ENCODE data around the gene TYMP.

The TYMP gene

DNA sequence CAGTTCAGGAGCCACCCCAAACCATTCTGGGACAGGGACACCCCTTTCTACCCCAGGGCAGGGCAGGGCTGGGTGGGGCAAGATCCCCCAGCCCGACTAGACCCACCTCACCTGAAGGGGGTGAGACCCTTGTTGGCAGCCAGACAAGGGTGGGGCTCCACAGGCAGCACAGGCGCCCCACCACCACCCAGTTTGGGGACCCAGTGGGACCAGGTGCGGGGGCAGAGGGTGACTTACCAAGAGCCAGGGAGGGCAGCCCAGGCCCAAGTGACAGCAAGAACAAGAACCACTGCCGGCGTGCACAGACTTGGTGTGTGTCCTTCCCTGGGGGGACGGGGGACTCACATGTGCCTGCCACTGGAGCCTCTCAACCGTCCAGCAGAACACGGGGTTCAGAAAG is 46.3 kb downstream of the TYMP start:
- Histone ChIP-seq H3K27ac (ENCODE audit: insufficient read depth in 1 of 2, low read depth in 1 of 2, low read length in 2 of 2, poor library complexity in 1 of 2, severe bottlenecking in 2 of 2) (no peak overlapping the region), H3K27me3 (replicated peaks in 2 of 5; ENCODE audit: control insufficient read depth in 4 of 5, insufficient read depth in 5 of 5, low read length in 4 of 5) (peaks cover 0 to 51% (median 22%) of the 10 kb centered on the region in 5 experiments), H3K36me3 (ENCODE audit: control insufficient read depth in 4 of 4, insufficient read depth in 4 of 4, low read length in 3 of 4) (no peaks in the 10 kb centered on the region), H3K4me1 (ENCODE audit: control extremely low read depth in 1 of 4, control insufficient read depth in 4 of 4, insufficient read depth in 4 of 4, low read length in 3 of 4) (peaks cover 0 to 23% (median 18%) of the 10 kb centered on the region in 4 experiments), H3K4me3 (ENCODE audit: control insufficient read depth in 1 of 7, extremely low read depth in 1 of 7, insufficient read depth in 4 of 7, low read depth in 2 of 7, low read length in 6 of 7) (no peak overlapping the region), H3K9me3 (ENCODE audit: control extremely low read depth in 1 of 5, control insufficient read depth in 4 of 5, insufficient read depth in 2 of 5, low read depth in 1 of 5, low read length in 4 of 5) (no peaks in the 10 kb centered on the region)
- 97% methylated on average over 8 of the region's 8 CpGs for WGBS (ENCODE audit: insufficient coverage)
- DNase-seq, result no peak
- POLR2A ChIA-PET, result no interaction called here
- CTCF ChIA-PET, result interaction anchor here (0.6 to 3.9 kb wide), 5 partner anchors 10 to 133 kb away, joined by 3 to 20 read pairs (median 3); no protein-coding TSS in a partner anchor

DNA sequence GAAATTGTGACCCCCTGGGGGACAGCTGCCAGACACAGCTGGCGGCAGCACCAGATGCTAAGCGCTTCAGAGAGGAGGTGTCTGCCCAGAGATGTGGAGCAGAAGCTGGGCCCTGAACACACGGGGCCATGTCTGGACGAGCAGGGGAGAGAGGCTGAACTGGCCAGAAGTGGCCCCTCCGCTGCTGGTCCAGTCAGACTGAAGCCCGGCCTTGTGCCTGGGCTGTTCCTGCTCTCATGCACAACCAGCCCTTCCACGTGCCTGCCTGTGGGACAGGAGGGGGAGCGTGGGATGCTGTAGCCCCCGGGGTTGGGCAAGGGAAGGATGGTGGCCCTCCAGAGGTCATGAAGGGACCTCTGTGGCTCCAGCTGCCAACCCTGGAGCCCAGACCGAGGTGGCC is 46.7 kb downstream of the TYMP start:
- Histone ChIP-seq H3K4me3 (ENCODE audit: control insufficient read depth in 1 of 7, extremely low read depth in 1 of 7, insufficient read depth in 4 of 7, low read depth in 2 of 7, low read length in 6 of 7) (no peak overlapping the region), H3K36me3 (ENCODE audit: control insufficient read depth in 4 of 4, insufficient read depth in 4 of 4, low read length in 3 of 4) (no peaks in the 10 kb centered on the region), H3K9me3 (ENCODE audit: control extremely low read depth in 1 of 5, control insufficient read depth in 4 of 5, insufficient read depth in 2 of 5, low read depth in 1 of 5, low read length in 4 of 5) (no peaks in the 10 kb centered on the region), H3K4me1 (ENCODE audit: control extremely low read depth in 1 of 4, control insufficient read depth in 4 of 4, insufficient read depth in 4 of 4, low read length in 3 of 4) (peaks cover 0 to 23% (median 18%) of the 10 kb centered on the region in 4 experiments), H3K27me3 (replicated peaks in 2 of 5; ENCODE audit: control insufficient read depth in 4 of 5, insufficient read depth in 5 of 5, low read length in 4 of 5) (peaks cover 0 to 53% (median 22%) of the 10 kb centered on the region in 5 experiments), H3K27ac (ENCODE audit: insufficient read depth in 1 of 2, low read depth in 1 of 2, low read length in 2 of 2, poor library complexity in 1 of 2, severe bottlenecking in 2 of 2) (no peak overlapping the region)
- CTCF ChIA-PET, result interaction anchor here (1.0 to 1.1 kb wide), 3 partner anchors 10 to 126 kb away, joined by 3 to 4 read pairs (median 3); no protein-coding TSS in a partner anchor
- DNase-seq, result no peak
- POLR2A ChIA-PET, result no interaction called here
- 95% methylated on average over 10 of the region's 10 CpGs for WGBS (ENCODE audit: insufficient coverage)

DNA sequence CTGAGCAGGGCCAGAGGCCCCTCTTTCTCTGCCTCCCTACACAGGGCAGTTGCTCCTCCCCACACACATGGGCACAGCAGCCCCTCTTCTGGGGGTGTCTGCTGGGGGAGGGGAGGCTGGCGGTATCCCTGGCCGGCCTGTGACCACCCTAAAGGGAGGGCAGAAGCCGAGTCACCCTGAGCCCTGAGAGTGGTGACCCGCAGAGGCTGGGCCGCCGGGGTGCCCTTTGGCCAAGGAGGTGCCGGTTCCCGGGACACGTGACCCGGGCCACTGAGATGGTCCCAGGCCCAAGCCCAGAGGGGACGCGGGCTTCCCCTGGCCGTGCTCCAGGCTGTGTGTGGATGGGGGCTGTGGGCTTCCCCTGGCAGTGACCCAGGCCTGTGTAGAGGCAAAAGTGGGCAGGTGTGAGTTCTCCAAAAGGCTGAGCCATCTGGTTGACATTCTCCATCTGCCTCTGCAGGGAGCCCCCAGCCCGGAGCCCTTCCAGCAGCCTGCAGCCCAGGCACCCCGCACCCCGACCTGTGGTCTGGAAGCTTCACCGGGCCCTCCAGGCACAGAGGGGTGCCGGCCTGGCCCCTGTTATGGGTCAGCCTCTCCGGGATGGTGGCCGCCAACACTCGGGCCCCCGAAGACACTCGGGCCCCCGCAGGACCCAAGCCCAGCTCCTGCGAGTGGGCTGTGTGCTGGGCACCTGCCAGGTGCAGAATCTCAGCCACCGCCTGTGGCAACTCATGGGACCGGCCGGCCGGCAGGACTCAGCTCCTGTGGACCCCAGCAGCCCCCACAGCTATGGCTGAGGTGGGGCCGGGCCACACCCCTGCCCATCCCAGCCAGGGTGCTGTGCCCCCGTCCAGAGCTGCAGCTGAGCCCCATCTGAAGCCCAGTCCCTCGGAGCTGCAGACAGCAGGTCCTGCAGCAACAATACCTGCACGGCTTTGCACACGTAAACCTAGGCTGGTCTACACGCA is 47.4 kb downstream of the TYMP start:
- ChIA-PET CTCF (interaction anchor here (1.0 to 1.1 kb wide), 3 partner anchors 9 to 126 kb away, joined by 3 to 4 read pairs (median 3); no protein-coding TSS in a partner anchor), POLR2A (no interaction called here)
- H3K4me3 ChIP-seq (ENCODE audit: control insufficient read depth in 1 of 7, extremely low read depth in 1 of 7, insufficient read depth in 4 of 7, low read depth in 2 of 7, low read length in 6 of 7), result peak overlapping the region in 2 of 7 experiments; percentile 56 to 65
- H3K27ac ChIP-seq (ENCODE audit: insufficient read depth in 1 of 2, low read depth in 1 of 2, low read length in 2 of 2, poor library complexity in 1 of 2, severe bottlenecking in 2 of 2), result no peak overlapping the region
- H3K4me1 ChIP-seq (ENCODE audit: control extremely low read depth in 1 of 4, control insufficient read depth in 4 of 4, insufficient read depth in 4 of 4, low read length in 3 of 4), result peaks cover 0 to 23% (median 18%) of the 10 kb centered on the region in 4 experiments
- no peaks in the 10 kb centered on the region for H3K9me3 ChIP-seq (ENCODE audit: control extremely low read depth in 1 of 5, control insufficient read depth in 4 of 5, insufficient read depth in 2 of 5, low read depth in 1 of 5, low read length in 4 of 5)
- WGBS (ENCODE audit: insufficient coverage), result 77% methylated on average over 34 of the region's 35 CpGs
- peaks cover 0 to 53% (median 22%) of the 10 kb centered on the region in 5 experiments for H3K27me3 ChIP-seq (replicated peaks in 2 of 5; ENCODE audit: control insufficient read depth in 4 of 5, insufficient read depth in 5 of 5, low read length in 4 of 5)
- H3K36me3 ChIP-seq (ENCODE audit: control insufficient read depth in 4 of 4, insufficient read depth in 4 of 4, low read length in 3 of 4), result no peaks in the 10 kb centered on the region
- DNase-seq, result peak in 2 of 3 donors; percentile 66 to 67

DNA sequence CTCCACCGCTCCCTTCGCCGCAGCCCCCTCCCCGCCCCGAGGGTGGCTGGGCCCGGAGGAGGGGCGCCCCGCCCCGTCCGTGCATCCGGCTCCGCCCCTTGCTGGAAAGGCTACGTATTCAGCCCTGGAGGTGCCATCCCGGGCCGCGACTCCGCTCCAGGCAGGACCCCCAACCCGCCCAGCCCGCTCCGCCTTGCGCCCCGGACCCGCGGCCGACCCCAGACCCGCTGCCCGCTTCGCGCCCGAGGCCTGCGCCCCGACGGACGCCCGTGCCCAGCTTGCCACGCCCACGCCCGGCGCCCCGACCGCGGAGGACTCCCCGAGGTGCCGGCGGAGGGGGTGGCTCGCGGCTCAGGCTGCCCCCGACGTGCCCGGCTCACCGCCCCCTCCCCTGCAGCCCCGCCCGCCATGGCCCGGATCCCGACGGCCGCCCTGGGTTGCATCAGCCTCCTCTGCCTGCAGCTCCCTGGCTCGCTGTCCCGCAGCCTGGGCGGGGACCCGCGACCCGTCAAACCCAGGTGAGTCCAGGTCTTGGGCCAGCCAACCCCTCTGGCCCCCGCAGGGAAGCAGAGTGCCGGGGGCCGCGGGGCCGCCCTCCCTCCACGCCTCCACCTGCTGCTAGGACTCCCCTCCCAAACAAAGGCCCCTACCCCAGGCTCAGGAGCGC is 48.2 kb downstream of the TYMP start, which contains the start of gene ADM2:
TSS of gene ADM2 (plus strand) at position 104 of the 667 bp plus-strand sequence. CDS start at position 409, 305 bp downstream.
- peak within 1 kb of the TSS in 6 of 7 experiments; percentile 6 to 65 (median 54) for H3K4me3 ChIP-seq (ENCODE audit: control insufficient read depth in 1 of 7, extremely low read depth in 1 of 7, insufficient read depth in 4 of 7, low read depth in 2 of 7, low read length in 6 of 7)
- CTCF ChIA-PET, result interaction anchor here (1.4 kb wide), 1 partner anchor 19 kb away, joined by 5 read pairs; no protein-coding TSS in a partner anchor
- H3K4me1 ChIP-seq (ENCODE audit: control extremely low read depth in 1 of 4, control insufficient read depth in 4 of 4, insufficient read depth in 4 of 4, low read length in 3 of 4), result peaks cover 0 to 23% (median 18%) of the 10 kb centered on the region in 4 experiments
- H3K9me3 ChIP-seq (ENCODE audit: control extremely low read depth in 1 of 5, control insufficient read depth in 4 of 5, insufficient read depth in 2 of 5, low read depth in 1 of 5, low read length in 4 of 5), result no peaks in the 10 kb centered on the region
- WGBS (ENCODE audit: insufficient coverage), result 4% methylated on average over 50 of the region's 70 CpGs
- peak in 2 of 3 donors; percentile 50 to 54 for DNase-seq
- H3K36me3 ChIP-seq (ENCODE audit: control insufficient read depth in 4 of 4, insufficient read depth in 4 of 4, low read length in 3 of 4), result no peaks in the 10 kb centered on the region
- POLR2A ChIA-PET, result interaction anchor here (0.7 kb wide), 1 partner anchor 13 kb away, joined by 4 read pairs; no protein-coding TSS in a partner anchor
- H3K27ac ChIP-seq (ENCODE audit: insufficient read depth in 1 of 2, low read depth in 1 of 2, low read length in 2 of 2, poor library complexity in 1 of 2, severe bottlenecking in 2 of 2), result no peak within 1 kb of the TSS
- H3K27me3 ChIP-seq (replicated peaks in 2 of 5; ENCODE audit: control insufficient read depth in 4 of 5, insufficient read depth in 5 of 5, low read length in 4 of 5), result peaks cover 0 to 53% (median 22%) of the 10 kb centered on the region in 5 experiments

DNA sequence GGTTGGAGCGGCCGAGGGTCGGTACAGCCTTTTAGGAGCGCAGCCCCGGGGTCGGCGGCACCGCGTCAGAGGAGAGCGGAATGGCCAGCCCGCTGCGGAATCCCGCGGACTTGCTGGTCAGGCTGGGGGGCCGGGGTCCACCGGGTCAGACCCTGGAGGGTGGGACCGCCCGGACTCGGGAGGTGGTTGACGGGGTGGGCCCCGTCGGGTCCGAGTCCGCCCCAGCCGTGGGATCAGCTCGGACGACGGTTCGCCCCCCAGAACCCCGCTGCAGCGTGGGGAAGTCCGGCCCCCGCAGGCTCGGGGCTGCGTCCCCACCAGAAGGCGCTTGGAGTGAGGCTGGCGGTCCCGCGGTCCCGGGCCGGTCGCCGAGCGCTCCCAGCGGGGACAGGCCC is 48.8 kb downstream of the TYMP start:
- WGBS (ENCODE audit: insufficient coverage), result 5% methylated on average over 35 of the region's 45 CpGs
- H3K27ac ChIP-seq (ENCODE audit: insufficient read depth in 1 of 2, low read depth in 1 of 2, low read length in 2 of 2, poor library complexity in 1 of 2, severe bottlenecking in 2 of 2), result no peak overlapping the region
- CTCF ChIA-PET, result interaction anchor here (1.4 kb wide), 1 partner anchor 18 kb away, joined by 5 read pairs; no protein-coding TSS in a partner anchor

DNA sequence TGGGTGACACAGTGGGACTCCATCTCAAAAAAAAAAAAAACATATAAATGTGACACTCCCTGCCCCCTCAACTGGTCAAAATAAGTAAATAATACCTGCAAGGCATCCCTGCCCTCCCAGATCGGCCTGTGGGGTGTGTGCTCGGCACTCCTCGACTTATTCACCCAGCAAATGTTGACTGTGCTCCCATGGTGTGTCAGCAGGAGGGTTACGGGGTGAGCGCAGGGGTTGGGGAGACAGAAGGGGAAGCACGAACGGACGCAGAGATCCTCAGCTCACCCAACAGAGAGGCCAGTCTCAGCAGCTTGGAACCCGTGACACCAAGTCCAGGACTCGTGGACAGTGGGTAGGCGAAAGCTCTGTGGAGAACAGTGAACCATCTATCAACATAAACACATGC is 50.1 kb downstream of the TYMP start:
- Histone ChIP-seq H3K9me3 (ENCODE audit: control extremely low read depth in 1 of 5, control insufficient read depth in 4 of 5, insufficient read depth in 2 of 5, low read depth in 1 of 5, low read length in 4 of 5) (no peaks in the 10 kb centered on the region), H3K36me3 (ENCODE audit: control insufficient read depth in 4 of 4, insufficient read depth in 4 of 4, low read length in 3 of 4) (no peaks in the 10 kb centered on the region), H3K27me3 (replicated peaks in 2 of 5; ENCODE audit: control insufficient read depth in 4 of 5, insufficient read depth in 5 of 5, low read length in 4 of 5) (peaks cover 0 to 53% (median 22%) of the 10 kb centered on the region in 5 experiments), H3K4me1 (ENCODE audit: control extremely low read depth in 1 of 4, control insufficient read depth in 4 of 4, insufficient read depth in 4 of 4, low read length in 3 of 4) (peaks cover 0 to 24% (median 19%) of the 10 kb centered on the region in 4 experiments), H3K4me3 (ENCODE audit: control insufficient read depth in 1 of 7, extremely low read depth in 1 of 7, insufficient read depth in 4 of 7, low read depth in 2 of 7, low read length in 6 of 7) (no peak overlapping the region), H3K27ac (ENCODE audit: insufficient read depth in 1 of 2, low read depth in 1 of 2, low read length in 2 of 2, poor library complexity in 1 of 2, severe bottlenecking in 2 of 2) (no peak overlapping the region)
- WGBS (ENCODE audit: insufficient coverage), result 60% methylated on average over 6 of the region's 11 CpGs
- ChIA-PET POLR2A (interaction anchor here (1.2 to 1.3 kb wide), 2 partner anchors 8 to 11 kb away, joined by 3 read pairs; no protein-coding TSS in a partner anchor), CTCF (interaction anchor here (1.0 to 1.4 kb wide), 3 partner anchors 17 to 141 kb away, joined by 3 to 5 read pairs (median 3); no protein-coding TSS in a partner anchor)
- DNase-seq, result peak in 2 of 3 donors; percentile 31 to 34

More for the DNA sequence above, 48.8 kb downstream of the TYMP start:
- DNase-seq, result no peak
- Histone ChIP-seq H3K36me3 (ENCODE audit: control insufficient read depth in 4 of 4, insufficient read depth in 4 of 4, low read length in 3 of 4) (no peaks in the 10 kb centered on the region), H3K4me1 (ENCODE audit: control extremely low read depth in 1 of 4, control insufficient read depth in 4 of 4, insufficient read depth in 4 of 4, low read length in 3 of 4) (peaks cover 0 to 23% (median 18%) of the 10 kb centered on the region in 4 experiments), H3K4me3 (ENCODE audit: control insufficient read depth in 1 of 7, extremely low read depth in 1 of 7, insufficient read depth in 4 of 7, low read depth in 2 of 7, low read length in 6 of 7) (peak overlapping the region in 6 of 7 experiments; percentile 6 to 65 (median 54)), H3K9me3 (ENCODE audit: control extremely low read depth in 1 of 5, control insufficient read depth in 4 of 5, insufficient read depth in 2 of 5, low read depth in 1 of 5, low read length in 4 of 5) (no peaks in the 10 kb centered on the region), H3K27me3 (replicated peaks in 2 of 5; ENCODE audit: control insufficient read depth in 4 of 5, insufficient read depth in 5 of 5, low read length in 4 of 5) (peaks cover 0 to 53% (median 22%) of the 10 kb centered on the region in 5 experiments)
- POLR2A ChIA-PET, result interaction anchor here (0.7 kb wide), 1 partner anchor 12 kb away, joined by 4 read pairs; no protein-coding TSS in a partner anchor
